Nephron progenitor cell (in vitro differentiated cells): Measurements from ENCODE around the gene EDIL3.

Source experiments
- DNase-seq: peaks from one replicate; pipeline ENCODE4 v3.0.0; 2021
- H3K27ac Mint-ChIP-seq: 2 replicates; pipeline ENCODE4 v1.8.0; 2021; ENCODE audit warnings: mild to moderate bottlenecking, moderate library complexity, mixed read lengths
- H3K27me3 Mint-ChIP-seq: 2 replicates; pipeline ENCODE4 v1.8.0; 2021; ENCODE audit warnings: mild to moderate bottlenecking, low read depth, mixed read lengths; ENCODE audit not compliant: poor library complexity
- H3K36me3 Mint-ChIP-seq: 2 replicates; pipeline ENCODE4 v1.8.0; 2021; ENCODE audit warnings: low read depth, mixed read lengths
- H3K4me1 Mint-ChIP-seq: 2 replicates; pipeline ENCODE4 v1.8.0; 2021; ENCODE audit warnings: mixed read lengths
- H3K4me3 Mint-ChIP-seq: 2 replicates; pipeline ENCODE4 v1.8.0; 2021; ENCODE audit warnings: mild to moderate bottlenecking, moderate library complexity, mixed read lengths
- H3K9me3 Mint-ChIP-seq: 2 replicates; pipeline ENCODE4 v1.8.0; 2021; ENCODE audit warnings: mild to moderate bottlenecking, moderate library complexity, mixed read lengths
- TF ChIP-seq, protein P1 (sequence below): fragments of 200-600 bp; sonication (generic); IDR thresholded peaks from 2 replicates; pipeline ENCODE4 v1.5.0; 2021; ENCODE audit warnings: antibody characterized with exemption

Gene EDIL3

DNA sequence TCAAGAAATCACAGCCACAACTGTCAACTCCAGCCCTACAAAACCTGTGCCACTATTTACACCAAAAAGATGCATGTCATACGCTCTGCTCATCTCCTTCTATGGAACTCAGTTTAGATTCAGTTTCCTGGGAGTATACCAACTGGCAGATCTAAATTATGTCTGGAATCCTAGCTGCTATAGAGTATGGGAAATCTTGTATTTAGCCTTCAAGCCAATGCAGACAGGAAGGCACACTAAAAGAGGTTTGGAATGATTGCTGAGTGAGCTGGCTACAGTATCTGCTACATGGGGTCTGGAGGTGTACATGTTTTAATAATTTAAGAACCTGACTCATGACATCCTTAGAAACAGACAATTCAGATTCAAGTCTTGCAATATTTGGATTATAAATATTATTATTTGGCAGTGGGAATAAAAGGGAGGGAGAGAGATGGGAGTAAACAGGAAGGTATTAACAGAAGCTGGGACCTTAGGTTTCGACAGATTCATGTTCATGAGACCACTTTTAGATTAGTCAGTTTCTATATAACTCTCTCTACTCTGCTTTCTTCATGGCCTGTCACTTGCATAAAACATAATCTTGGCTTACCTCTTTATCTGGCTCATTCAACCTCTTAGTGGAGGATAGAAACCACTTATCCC lies 485.2 kb downstream of the EDIL3 start:
- Mint-ChIP-seq H3K4me3 (no peak overlapping the region), H3K9me3 (peaks cover 6% of the 10 kb centered on the region), H3K36me3 (no peaks in the 10 kb centered on the region), H3K4me1 (peaks cover 26% of the 10 kb centered on the region), H3K27ac (peak overlapping the region; percentile 64), H3K27me3 (no peaks in the 10 kb centered on the region)
- no peak for DNase-seq
- TF ChIP-seq, protein P1, sequence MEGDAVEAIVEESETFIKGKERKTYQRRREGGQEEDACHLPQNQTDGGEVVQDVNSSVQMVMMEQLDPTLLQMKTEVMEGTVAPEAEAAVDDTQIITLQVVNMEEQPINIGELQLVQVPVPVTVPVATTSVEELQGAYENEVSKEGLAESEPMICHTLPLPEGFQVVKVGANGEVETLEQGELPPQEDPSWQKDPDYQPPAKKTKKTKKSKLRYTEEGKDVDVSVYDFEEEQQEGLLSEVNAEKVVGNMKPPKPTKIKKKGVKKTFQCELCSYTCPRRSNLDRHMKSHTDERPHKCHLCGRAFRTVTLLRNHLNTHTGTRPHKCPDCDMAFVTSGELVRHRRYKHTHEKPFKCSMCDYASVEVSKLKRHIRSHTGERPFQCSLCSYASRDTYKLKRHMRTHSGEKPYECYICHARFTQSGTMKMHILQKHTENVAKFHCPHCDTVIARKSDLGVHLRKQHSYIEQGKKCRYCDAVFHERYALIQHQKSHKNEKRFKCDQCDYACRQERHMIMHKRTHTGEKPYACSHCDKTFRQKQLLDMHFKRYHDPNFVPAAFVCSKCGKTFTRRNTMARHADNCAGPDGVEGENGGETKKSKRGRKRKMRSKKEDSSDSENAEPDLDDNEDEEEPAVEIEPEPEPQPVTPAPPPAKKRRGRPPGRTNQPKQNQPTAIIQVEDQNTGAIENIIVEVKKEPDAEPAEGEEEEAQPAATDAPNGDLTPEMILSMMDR = no peak

DNA sequence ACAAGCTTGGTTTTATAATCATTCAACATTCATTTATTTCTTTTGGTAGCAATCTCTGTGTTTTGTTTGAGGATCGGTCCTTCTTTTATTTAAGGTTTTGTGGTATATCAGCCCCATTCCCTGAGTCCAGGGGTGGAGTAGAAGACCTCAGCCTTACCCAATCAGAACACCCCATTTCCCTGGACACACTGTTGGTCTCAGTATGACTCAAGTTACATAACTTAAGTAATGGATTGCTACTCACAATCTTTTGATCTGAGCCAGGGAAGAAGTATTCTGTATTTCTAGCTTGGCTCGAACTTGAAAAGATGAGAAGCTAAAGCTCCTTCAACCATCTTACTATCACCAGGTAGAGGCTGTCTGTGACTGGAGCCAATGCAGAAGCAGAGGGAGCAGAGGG lies 488.8 kb downstream of the EDIL3 start:
- DNase-seq = no peak

DNA sequence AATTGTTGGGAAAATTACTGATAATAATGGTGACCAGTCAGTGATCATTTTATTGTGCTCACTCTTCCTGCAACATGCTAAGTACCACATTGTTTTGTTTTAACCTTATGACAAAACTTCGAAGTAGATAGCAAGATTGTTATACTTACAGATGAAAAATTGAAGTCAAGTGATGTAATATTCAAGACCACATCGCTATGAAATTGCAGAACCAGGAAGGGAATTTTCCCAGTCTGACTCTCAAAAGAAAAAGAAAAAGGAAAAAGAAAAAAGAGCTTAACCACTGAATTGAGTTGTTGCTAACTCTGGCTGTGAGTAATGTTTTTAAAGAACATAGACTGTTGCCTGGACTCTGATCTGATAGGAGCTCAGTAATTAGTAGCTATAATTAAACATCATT lies 493.4 kb downstream of the EDIL3 start:
- Mint-ChIP-seq H3K36me3 (no peaks in the 10 kb centered on the region), H3K4me3 (no peak overlapping the region), H3K9me3 (no peaks in the 10 kb centered on the region), H3K27ac (no peak overlapping the region), H3K27me3 (no peaks in the 10 kb centered on the region), H3K4me1 (no peaks in the 10 kb centered on the region)
- DNase-seq = no peak
- TF ChIP-seq, protein P1 = no peak

More for the DNA sequence above, 488.8 kb downstream of the EDIL3 start:
- peaks cover 25% of the 10 kb centered on the region for H3K4me1 Mint-ChIP-seq
- H3K27ac Mint-ChIP-seq = no peak overlapping the region
- H3K36me3 Mint-ChIP-seq = no peaks in the 10 kb centered on the region
- no peaks in the 10 kb centered on the region for H3K9me3 Mint-ChIP-seq
- TF ChIP-seq, protein P1 = no peak
- no peak overlapping the region for H3K4me3 Mint-ChIP-seq
- H3K27me3 Mint-ChIP-seq = no peaks in the 10 kb centered on the region
